Heart left ventricle (tissue), 16 donors: ENCODE data around the gene HSPA1B. TPM values are rescaled to one million over a fixed set of nuclear protein-coding genes. Genes with fewer than 3 reads are reported as not detected.

Experiments used
- ATAC-seq, 4 donors: fragments of 200-7000 bp; cut with Tn5 transposase; one replicate each; pipeline ENCODE4 v1.9.1; 2020 to 2022; ENCODE audit warnings: moderate library complexity in 4 of 4, mild to moderate bottlenecking in 3 of 4, moderate number of reproducible peaks in 1 of 4
- DNase-seq, 5 donors: peaks; one replicate each; pipeline ENCODE4 v3.0.0-alpha.2; 2020
- H3K27ac ChIP-seq, 12 donors: fragments of 200-600 bp; sonication (generic) in 4 of 12; one replicate each; pipeline versions ENCODE4 v1.5.0 to v1.8.0; 2016 to 2022; ENCODE audit warnings: mild to moderate bottlenecking in 2 of 12
- H3K27me3 ChIP-seq, 9 donors: fragments of 200-600 bp; sonication (generic) in 2 of 9; one replicate each; pipeline versions ENCODE4 v1.5.1 to v1.8.0; 2016 to 2022; ENCODE audit warnings: mild to moderate bottlenecking in 3 of 9
- H3K36me3 ChIP-seq, 9 donors: fragments of 200-600 bp; sonication (generic) in 2 of 9; one replicate each; pipeline versions ENCODE4 v1.5.0 to v1.8.0; 2018 to 2022; ENCODE audit warnings: mild to moderate bottlenecking in 2 of 9
- H3K4me1 ChIP-seq, 12 donors: fragments of 200-600 bp; sonication (generic) in 4 of 12; one replicate each; pipeline versions ENCODE4 v1.5.0 to v1.8.0; 2016 to 2022; ENCODE audit warnings: mild to moderate bottlenecking in 3 of 12
- H3K4me3 ChIP-seq, 12 donors: fragments of 200-600 bp; sonication (generic) in 4 of 12; one replicate each; pipeline versions ENCODE4 v1.5.0 to v1.8.0; 2017 to 2022; ENCODE audit warnings: mild to moderate bottlenecking in 9 of 12, moderate library complexity in 4 of 12
- H3K9me3 ChIP-seq, 12 donors: fragments of 200-600 bp; sonication (generic) in 4 of 12; one replicate each; pipeline versions ENCODE4 v1.5.0 to v1.8.0; 2016 to 2022; ENCODE audit warnings: mild to moderate bottlenecking in 1 of 12
- POLR2A ChIP-seq, 2 donors: fragments of 450-650 bp; IDR thresholded peaks; one replicate each; pipeline ENCODE4 v1.6.1; 2017; ENCODE audit warnings: antibody characterized with exemption in 2 of 2, mild to moderate bottlenecking in 2 of 2, moderate library complexity in 2 of 2
- WGBS, 4 donors: extraction: QIAGEN DNeasy Blood & Tissue Kit in 2 of 4; methylation state at CpG; one replicate each; pipeline versions ENCODE4 v1.1.5 to v1.1.7; 2013 to 2018; 5-methylcytosine and 5-hydroxymethylcytosine counted together
- intact Hi-C, 10 donors: fragments of 100-400 bp; cut with DNase I; formaldehyde crosslinking; loops; one replicate each; pipeline versions ENCODE4 v1.11.1 to v1.14.2; 2022
- polyA plus RNA-seq, 2 donors: library from polyadenylated mRNA; stranded (reverse); fragments of 200-250 nt; gene quantifications; one replicate each; pipeline ENCODE4 v1.2.3, GENCODE V29; 2013
- total RNA-seq, 9 donors: library from RNA; depleted of rRNA in 2 of 9; stranded (reverse); fragments of >200 nt in 2 of 9; fragmentation: NEBNext Ultra II Directional in 3 of 9; extraction: Animal tissue kit (Norgen Biotek cat#: 25700) in 3 of 9; gene quantifications; one replicate each; pipeline versions ENCODE4 v1.1.0 to v1.2.4, GENCODE V29; 2016 to 2023
- TF ChIP-seq, protein P1 (sequence below), 12 donors: fragments of 200-600 bp; sonication (generic) in 4 of 12; IDR thresholded peaks; one replicate each; pipeline versions ENCODE4 v1.5.0 to v1.8.0; 2018 to 2022; ENCODE audit warnings: antibody characterized with exemption in 12 of 12, mild to moderate bottlenecking in 5 of 12
- donor health status: ischemic (EF 13 %, LVEDD 7.1; RV severe dilation, severe dysfunction).
- donor health status: healthy with polysubstance abuse.
- donor health status: DM: no; HTN: yes; CAD: no.
- donor health status: DM: no; HTN: no; CAD: no.
- donor health status: ischemic (EF 25% LVEDD 6.9; RV normal size, moderate dysfunction).
- donor health status: ischemic (EF 25% LVEDD 5.7; RV mildly dilated, moderate dysfunction).
- donor health status: healthy.
- donor health status: DM: yes; HTN: yes; CAD: no.
- donor health status: ischemic (EF 35%, LVEDD 5.7; RV mildly dilated, moderate dysfunction).
- donor health status: nonischemic (EF 11% LVEDD 7.7; RV severe dilation, severe dysfunction).
- donor health status: DM: yes; HTN: yes; CAD: no.
- donor health status: PGD.
- donor health status: ischemic (EF 29% LVEDD 5.4; RV normal size, mild dysfunction).
- donor health status: nonischemic (EF 23%, LVEDD 6.1; RV moderate dilation, normal function).

Gene HSPA1B
- total and polyA plus RNA-seq, 11 donors, result 35.2 to 306 (median 146) TPM

- no peak overlapping the region for H3K4me3 ChIP-seq
- DNase-seq (no peak), ATAC-seq (no peak)
- peaks cover 0 to 53% (median 41%) of the 10 kb centered on the region in 9 donors for H3K36me3 ChIP-seq
- no peaks in the 10 kb centered on the region for H3K9me3 ChIP-seq
- WGBS, 4 donors, result 92 to 97% (median 94%) methylated on average over 12 to 13 of the region's 13 CpGs
- H3K27me3 ChIP-seq, result no peaks in the 10 kb centered on the region
- intact Hi-C loops, result loop anchor here in 1 of 10 donors (10.0 kb wide), 1 partner anchor 176 kb away; the partner anchor contains the start of gene LY6G5C
- peaks cover 0 to 24% (median 16%) of the 10 kb centered on the region in 12 donors for H3K4me1 ChIP-seq
- no peak for TF ChIP-seq POLR2A (IDR thresholded peaks at IDR 0.05)
- TF ChIP-seq, protein P1, sequence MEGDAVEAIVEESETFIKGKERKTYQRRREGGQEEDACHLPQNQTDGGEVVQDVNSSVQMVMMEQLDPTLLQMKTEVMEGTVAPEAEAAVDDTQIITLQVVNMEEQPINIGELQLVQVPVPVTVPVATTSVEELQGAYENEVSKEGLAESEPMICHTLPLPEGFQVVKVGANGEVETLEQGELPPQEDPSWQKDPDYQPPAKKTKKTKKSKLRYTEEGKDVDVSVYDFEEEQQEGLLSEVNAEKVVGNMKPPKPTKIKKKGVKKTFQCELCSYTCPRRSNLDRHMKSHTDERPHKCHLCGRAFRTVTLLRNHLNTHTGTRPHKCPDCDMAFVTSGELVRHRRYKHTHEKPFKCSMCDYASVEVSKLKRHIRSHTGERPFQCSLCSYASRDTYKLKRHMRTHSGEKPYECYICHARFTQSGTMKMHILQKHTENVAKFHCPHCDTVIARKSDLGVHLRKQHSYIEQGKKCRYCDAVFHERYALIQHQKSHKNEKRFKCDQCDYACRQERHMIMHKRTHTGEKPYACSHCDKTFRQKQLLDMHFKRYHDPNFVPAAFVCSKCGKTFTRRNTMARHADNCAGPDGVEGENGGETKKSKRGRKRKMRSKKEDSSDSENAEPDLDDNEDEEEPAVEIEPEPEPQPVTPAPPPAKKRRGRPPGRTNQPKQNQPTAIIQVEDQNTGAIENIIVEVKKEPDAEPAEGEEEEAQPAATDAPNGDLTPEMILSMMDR (IDR thresholded peaks at IDR 0.05), result no peak
- H3K27ac ChIP-seq, result no peak overlapping the region
Observed at GRCh38 chr6:31860349-31860748, 32.8 kb downstream of the HSPA1B start.

DNA sequence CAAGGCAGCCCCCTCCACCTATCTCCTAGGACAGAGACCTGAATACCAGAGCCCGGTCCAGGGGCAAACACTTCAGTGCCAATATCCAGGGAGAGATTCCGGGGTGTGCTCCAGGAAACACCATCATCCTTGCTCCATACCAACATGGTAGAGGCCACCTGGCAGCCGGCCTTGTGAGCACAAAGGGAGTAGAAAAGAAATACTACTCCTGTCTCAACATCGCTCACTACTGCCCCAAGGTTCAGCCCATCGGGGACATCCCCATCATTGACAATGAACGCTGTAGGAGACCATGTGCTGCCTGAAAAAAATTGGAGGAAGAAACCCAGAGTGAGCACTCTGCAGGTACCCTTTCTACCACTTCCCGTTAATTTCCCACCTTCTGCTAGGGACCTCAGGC lies 33.6 kb downstream of the HSPA1B start:
- Histone ChIP-seq H3K27ac (no peak overlapping the region), H3K4me3 (no peak overlapping the region), H3K36me3 (peaks cover 0 to 49% (median 41%) of the 10 kb centered on the region in 9 donors), H3K9me3 (no peaks in the 10 kb centered on the region), H3K4me1 (peaks cover 0 to 24% (median 16%) of the 10 kb centered on the region in 12 donors), H3K27me3 (no peaks in the 10 kb centered on the region)
- intact Hi-C loops, result loop anchor here in 1 of 10 donors (10.0 kb wide), 1 partner anchor 176 kb away; the partner anchor contains the start of gene LY6G5C
- WGBS, 4 donors, result 93 to 96% (median 94%) methylated on average over 7 of the region's 7 CpGs
- ATAC-seq, result no peak
- TF ChIP-seq POLR2A (IDR thresholded peaks at IDR 0.05), result no peak
- TF ChIP-seq, protein P1 (IDR thresholded peaks at IDR 0.05), result no peak
- no peak for DNase-seq

DNA sequence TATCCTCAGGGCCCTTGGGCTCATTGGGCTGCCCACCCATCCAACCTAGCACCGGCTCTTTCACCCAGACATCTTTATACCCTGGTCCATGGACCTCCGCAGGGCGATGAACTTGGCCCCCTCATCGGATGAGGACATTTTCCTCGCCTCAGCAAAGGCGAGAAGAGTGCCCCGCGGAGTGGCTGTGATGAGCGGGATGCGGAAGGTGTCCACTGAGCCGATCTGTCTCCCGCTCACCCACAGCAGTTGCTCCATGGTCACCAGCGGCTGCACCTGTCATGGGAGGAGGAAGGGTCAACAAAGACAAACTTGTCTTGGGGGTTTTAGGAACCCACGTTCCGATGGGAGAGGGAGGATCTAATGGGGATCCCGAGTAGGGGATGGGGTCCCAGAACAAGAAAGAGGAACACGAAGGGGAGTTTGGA lies 34.4 kb downstream of the HSPA1B start:
- H3K27ac ChIP-seq, result peak overlapping the region in 10 of 12 donors; percentile 70 to 90 (median 84)
- H3K27me3 ChIP-seq, result no peaks in the 10 kb centered on the region
- WGBS, 4 donors, result 38 to 50% (median 45%) methylated on average over 17 of the region's 17 CpGs
- DNase-seq (no peak), ATAC-seq (no peak)
- TF ChIP-seq, protein P1 (IDR thresholded peaks at IDR 0.05), result no peak
- no peak for TF ChIP-seq POLR2A (IDR thresholded peaks at IDR 0.05)
- no peaks in the 10 kb centered on the region for H3K9me3 ChIP-seq
- intact Hi-C loops, result loop anchor here in 4 of 10 donors (2.0 to 10.0 kb wide), 3 partner anchors 25 to 177 kb away; partner anchors contain the start of gene LY6G5C (in 1 of the 4)
- peaks cover 0 to 24% (median 16%) of the 10 kb centered on the region in 12 donors for H3K4me1 ChIP-seq
- H3K4me3 ChIP-seq, result peak overlapping the region; percentile 62 to 91 (median 76)
- peaks cover 0 to 44% (median 38%) of the 10 kb centered on the region in 9 donors for H3K36me3 ChIP-seq

DNA sequence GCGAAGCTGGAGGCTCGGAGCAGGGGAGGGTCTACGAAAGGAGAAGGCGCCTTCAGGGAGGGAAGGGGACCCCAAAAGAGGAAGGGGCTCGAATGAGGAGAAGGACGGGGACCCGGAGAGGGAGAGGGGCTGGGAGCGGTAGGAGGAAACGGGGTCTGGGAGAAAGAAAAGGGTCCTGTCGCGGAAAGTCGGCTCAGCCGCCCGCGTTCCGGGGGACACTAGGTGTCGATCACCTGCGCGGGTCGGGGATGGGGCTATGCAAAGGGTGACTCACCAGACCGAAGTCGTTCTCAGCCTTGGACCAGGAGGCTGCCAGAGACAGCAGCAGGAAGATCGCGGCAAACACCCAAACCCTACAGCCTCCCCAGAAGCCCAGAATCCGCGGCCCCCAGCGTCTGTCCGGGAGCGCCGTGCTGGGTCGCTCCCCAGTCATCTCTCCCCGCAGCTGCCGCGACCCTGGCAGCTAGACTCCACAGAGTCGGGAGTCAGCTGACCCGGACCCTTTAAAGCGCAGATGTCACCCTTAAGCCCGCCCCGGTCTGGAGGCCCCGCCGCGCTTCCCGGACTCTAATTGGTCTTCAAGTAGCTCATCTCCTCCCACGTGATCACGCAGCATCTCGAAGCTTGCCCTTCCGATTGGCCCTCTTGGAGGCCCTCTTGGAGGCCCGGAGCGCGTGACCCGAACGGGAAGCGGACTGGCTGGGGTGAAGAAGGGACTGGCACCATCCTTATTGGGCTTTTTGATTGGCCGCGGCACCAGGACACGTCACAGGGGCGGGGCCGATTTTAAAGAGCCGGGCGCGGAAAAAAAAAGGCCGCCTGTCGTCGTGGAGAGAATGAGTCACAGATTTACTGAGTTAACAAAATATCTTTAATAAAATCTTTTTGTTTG lies 35.1 kb downstream of the HSPA1B start, which contains the start of gene NEU1:
Gene NEU1, minus strand, starts transcription at position 478 of the 892 bp plus-strand sequence. Its CDS starts 45 bp downstream, at position 433.
- DNase-seq, result peak; percentile 100
- Histone ChIP-seq H3K27ac (peak within 1 kb of the TSS; percentile 38 to 90 (median 84)), H3K4me3 (peak within 1 kb of the TSS; percentile 62 to 91 (median 76)), H3K27me3 (no peaks in the 10 kb centered on the region), H3K36me3 (peaks cover 0 to 38% (median 31%) of the 10 kb centered on the region in 9 donors), H3K4me1 (peaks cover 0 to 24% (median 16%) of the 10 kb centered on the region in 12 donors), H3K9me3 (no peaks in the 10 kb centered on the region)
- peak; percentile 98 to 99 (median 98) for ATAC-seq
- intact Hi-C loops, result loop anchor here in 4 of 10 donors (2.0 to 10.0 kb wide), 3 partner anchors 26 to 178 kb away; partner anchors contain the start of gene LY6G5C (in 1 of the 4)
- WGBS, 4 donors, result 0 to 1% (median 1%) methylated on average over 46 to 64 of the region's 64 CpGs
- peak; percentile 88 to 99 for TF ChIP-seq POLR2A (IDR thresholded peaks at IDR 0.05)
- TF ChIP-seq, protein P1 (IDR thresholded peaks at IDR 0.05), result no peak
